ENCODE results near the gene PPP1R16B.

The PPP1R16B gene

GRCh38 chr20:38825901-38826625, 20.6 kb downstream of the PPP1R16B start:
- in situ Hi-C loops (cut with MboI; ENCODE audit: low sequenced_read_pairs): no loop called here

GRCh38 chr20:38827770-38828281, 22.3 kb downstream of the PPP1R16B start:
- in situ Hi-C loops (cut with MboI; ENCODE audit: low sequenced_read_pairs): no loop called here

DNA sequence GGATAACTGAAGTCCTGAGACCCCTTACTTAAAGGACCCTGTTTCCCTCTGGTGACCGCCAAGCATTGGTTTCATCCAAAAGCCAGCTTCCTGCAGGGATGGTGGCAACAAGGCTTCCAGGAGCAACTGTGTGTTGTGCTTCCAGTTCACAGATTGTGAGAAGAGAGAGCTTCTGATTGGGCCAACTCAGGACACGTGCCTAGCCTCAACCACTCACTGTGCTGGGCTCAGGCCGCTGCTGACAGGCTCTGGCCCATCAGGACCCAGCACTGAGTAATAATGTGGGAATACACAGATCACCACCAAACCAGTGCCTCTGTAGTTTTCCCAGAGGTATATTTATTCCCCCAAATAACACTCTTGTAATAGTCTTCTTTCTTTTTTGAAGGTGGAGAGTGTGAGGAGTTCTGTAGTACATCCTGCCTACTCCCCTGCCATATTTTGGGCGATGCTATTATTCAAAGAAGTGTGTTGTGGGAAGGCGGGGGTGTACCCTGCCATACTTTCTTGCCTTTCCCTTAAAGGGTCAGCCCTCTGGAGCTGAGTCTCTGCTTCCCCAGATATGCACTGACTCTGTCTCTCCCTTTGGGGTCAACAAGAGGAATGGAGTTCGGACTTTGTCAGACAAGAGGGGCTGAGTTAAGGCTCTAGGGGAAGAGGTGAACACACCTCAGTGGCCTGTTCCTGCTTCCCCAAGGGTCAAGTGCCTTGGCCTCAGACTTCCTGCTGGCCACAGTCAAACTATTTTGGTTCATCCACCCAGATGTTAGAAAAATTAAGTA, 23.2 kb downstream of the PPP1R16B start:
- in situ Hi-C loops (cut with MboI; ENCODE audit: low sequenced_read_pairs): no loop called here

DNA sequence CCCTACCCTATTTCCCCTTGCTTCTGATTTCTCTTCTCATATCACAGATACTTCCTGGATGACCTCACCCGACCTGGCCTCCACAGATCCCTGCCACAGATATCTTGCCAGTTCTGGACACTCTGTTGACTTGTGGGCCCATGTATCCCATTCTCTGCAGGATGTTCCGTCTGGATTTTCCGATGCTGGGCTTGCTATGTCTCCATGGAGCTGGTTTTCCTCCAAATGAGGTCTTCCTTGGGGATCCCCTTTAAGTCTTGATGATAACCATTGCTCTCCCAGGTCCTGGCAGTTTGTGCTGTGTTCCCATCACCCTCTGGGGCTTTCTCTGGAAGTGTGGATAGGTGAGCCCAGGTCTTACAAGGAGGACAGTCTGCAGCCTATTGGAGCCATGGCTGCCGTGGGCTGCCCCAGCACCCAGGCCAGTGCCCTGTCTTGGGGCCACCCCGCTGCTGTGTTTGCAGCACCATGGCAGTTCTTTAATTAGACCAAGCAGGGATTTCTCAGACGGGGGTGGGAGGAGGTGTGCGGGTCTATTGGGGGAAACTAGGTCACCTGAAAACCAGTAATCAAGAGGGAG, 23.9 kb downstream of the PPP1R16B start:
- in situ Hi-C loops (cut with MboI; ENCODE audit: low sequenced_read_pairs): no loop called here

GRCh38 chr20:38830356-38830755, 24.9 kb downstream of the PPP1R16B start:
- in situ Hi-C loops (cut with MboI; ENCODE audit: low sequenced_read_pairs): no loop called here

- in situ Hi-C loops (cut with MboI; ENCODE audit: low sequenced_read_pairs): no loop called here
Observed at GRCh38 chr20:38831049-38831691, 25.7 kb downstream of the PPP1R16B start.

GRCh38 chr20:38831995-38832620, 26.6 kb downstream of the PPP1R16B start:
- in situ Hi-C loops (cut with MboI; ENCODE audit: low sequenced_read_pairs): no loop called here

DNA sequence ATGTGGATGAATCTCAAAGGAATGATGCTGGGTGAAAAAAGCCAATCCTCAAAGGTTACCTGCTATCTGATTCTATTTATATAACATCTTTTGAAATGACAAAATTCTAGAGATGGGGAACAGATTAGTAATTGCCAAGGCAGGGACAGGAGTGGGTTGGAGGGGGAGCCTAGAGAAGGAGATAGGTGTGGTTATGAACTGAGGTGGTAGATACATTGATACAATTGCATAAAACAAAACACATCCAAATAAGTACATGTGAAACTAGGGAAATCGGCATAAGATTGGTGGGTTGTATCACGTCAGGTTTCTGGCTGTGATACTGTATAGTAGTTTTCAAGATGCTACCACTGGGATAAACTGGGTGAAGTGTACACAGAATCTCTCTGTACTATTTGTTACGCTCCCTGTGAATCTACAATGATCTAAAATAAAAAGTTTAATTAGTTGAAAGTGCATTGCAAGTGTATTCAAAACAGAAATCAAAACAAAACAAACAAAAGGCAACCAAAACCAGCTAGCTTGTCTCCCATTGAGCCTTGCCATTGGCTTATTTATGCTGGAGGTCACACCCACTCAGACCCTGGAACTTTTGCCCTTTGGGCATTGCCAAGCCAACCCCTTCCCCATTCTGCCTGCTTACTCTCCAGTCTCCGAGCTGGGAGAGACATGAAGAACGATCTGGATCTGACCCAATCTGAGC, 27.8 kb downstream of the PPP1R16B start:
- in situ Hi-C loops (cut with MboI; ENCODE audit: low sequenced_read_pairs): no loop called here

DNA sequence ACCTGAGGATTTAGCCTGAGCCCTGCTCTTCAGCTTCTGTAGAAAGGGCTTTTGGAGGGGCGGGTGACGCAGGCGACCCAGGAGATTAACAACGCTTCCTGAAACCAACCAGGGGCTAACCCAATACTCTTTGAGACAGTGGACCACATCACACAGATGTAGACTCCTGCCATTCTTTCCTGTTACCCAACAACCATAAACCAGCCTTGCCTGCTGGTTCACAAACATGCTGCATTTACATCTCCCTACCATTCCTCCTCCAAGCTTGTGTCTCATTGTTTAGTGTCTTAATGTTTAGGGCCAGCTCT, 28.3 kb downstream of the PPP1R16B start:
- in situ Hi-C loops (cut with MboI; ENCODE audit: low sequenced_read_pairs): no loop called here

- in situ Hi-C loops (cut with MboI; ENCODE audit: low sequenced_read_pairs): no loop called here
Observed at GRCh38 chr20:38834868-38835267, 29.4 kb downstream of the PPP1R16B start.

DNA sequence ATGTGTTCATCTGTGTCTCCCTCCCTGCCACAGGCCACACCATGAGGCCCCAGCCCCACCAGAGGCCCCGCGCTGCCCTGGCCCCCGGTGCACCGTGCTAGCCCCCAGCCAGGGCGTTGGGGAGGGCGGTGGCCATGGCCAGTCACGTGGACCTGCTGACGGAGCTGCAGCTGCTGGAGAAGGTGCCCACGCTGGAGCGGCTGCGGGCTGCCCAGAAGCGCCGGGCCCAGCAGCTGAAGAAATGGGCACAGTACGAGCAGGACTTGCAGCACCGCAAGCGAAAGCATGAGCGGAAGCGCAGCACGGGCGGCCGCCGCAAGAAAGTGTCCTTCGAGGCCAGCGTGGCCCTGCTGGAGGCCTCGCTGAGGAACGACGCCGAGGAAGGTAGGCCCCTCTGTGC, 30.3 kb downstream of the PPP1R16B start:
- in situ Hi-C loops (cut with MboI; ENCODE audit: low sequenced_read_pairs): no loop called here

- in situ Hi-C loops (cut with MboI; ENCODE audit: low sequenced_read_pairs): no loop called here
Observed at GRCh38 chr20:38836991-38837390, 31.5 kb downstream of the PPP1R16B start.

- in situ Hi-C loops (cut with MboI; ENCODE audit: low sequenced_read_pairs): no loop called here
Observed at GRCh38 chr20:38838326-38838725, 32.8 kb downstream of the PPP1R16B start.

DNA sequence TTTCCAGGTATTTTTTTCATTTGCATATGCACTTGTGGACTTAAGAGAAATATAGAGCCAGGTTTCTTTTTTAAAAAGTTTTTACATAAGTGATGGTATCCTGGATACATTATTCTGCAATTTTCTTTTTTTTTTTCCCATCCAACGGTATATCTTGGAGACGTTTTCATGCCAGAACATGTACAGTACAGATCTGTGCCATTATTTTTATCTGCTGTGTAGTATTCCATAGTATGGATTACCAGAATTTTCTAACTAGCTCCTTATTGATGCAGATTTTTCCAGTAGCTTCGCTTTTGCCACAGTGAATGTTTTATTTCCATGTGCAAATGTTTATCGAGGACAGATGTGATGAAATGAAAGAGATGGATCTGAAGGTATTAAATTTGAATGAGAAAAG, 34.1 kb downstream of the PPP1R16B start:
- in situ Hi-C loops (cut with MboI; ENCODE audit: low sequenced_read_pairs): no loop called here

DNA sequence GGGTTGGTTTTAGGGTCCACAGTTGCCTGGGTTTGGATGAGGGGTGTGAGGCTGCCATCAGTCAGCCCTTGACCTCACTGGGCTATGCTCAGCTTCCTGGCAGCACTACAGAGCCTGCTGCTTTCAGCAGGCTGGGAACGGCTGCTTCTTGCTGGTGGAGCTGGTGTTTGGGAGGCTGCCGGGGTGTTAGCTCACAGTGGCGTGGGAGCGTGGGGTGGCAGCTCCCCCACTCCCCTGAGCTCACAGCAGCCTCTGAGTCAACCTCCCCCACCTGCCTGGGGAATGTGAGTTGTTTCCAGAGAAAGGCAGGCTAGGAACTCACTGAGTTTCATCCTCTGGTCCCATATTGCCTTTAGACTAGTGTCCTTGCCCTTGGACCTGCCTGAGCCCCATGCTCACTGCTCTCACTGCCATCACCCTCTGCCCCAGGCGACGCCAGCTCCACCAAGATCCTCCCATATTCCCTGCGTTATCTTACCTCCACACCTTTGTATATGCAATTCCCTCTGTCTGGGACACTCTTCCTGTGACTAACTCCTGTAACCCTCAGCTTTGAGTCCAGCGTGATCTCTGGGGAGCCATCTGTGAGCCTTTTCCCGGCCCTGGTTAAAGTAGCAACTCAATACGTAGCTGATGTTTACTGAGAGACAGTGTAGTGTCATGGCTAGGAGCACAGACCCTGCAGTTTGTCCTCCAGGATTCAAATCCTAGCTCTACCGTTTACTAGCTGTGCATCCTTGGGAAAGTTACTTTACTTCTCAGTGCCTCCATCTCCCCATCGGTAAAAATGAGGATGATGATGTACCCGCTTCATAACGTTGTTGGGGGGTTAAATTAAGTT, 34.8 kb downstream of the PPP1R16B start:
- in situ Hi-C loops (cut with MboI; ENCODE audit: low sequenced_read_pairs): no loop called here

DNA sequence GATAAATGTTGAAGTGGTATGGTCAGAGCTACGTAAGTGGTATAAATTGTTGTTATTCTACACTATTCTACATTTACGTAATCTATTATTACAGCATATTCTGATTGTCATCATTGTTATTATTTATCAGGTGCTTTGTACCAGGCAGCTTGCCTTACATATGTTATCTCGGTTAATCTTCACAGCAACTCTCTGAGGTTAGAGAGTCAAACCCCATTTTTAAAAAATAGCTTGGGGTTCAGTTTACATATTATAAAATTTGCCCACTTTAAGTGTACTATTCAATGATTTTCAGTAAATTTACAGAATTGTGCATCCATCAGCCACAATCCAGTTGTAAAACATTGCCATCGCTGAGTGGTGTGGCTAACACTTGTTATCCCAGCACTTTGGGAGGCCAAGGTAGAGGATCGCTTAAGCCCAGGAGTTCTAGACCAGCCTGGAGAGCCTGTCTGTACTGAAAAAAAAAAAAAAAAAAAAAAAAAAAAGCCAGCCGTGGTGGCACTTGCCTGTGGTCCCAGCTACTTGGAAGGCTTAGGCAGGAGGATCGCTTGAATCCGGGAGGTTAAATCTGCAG, 35.5 kb downstream of the PPP1R16B start:
- in situ Hi-C loops (cut with MboI; ENCODE audit: low sequenced_read_pairs): no loop called here

DNA sequence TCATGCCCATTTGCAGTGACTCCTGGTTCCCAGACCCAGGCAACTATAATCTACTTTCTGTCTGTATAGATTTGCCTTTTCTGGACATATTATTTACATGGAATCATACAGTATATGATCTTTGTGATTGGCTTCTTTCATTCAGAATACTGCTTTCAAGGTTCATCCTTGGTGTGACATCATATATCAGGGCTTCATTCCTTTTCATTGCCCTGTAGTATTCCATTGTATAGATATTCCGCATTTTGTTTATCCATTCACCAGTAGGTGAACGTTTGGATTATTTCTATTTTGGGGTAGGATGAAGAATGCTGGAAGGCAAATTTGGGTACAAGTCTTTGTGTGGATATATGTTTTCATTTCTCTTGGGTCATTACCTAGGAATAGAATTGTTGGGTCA, 36.1 kb downstream of the PPP1R16B start:
- in situ Hi-C loops (cut with MboI; ENCODE audit: low sequenced_read_pairs): no loop called here

- in situ Hi-C loops (cut with MboI; ENCODE audit: low sequenced_read_pairs): no loop called here
Observed at GRCh38 chr20:38842026-38842425, 36.5 kb downstream of the PPP1R16B start.

DNA sequence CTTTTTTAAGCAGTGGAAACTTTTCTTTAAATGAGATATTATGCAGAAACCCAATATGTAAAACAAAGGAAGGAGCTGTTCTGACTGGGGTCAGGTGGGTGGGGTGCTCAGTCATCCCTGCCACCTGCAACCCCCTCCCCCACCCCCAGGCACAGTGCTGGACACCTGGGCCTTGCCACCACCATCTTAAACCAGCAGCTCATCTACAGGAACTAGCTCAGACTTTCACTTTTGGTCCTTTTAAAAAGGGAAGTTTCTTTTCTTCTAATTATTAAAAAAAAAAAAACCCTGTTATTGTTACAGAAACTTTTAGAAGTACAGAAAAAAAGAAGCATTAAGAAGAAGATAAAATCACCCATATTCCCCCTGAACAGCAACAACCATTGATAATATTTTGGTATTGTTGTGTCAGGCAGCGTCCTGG, 37.1 kb downstream of the PPP1R16B start:
- in situ Hi-C loops (cut with MboI; ENCODE audit: low sequenced_read_pairs): no loop called here

All from hTERT RPE-1 (cell line).